Fibroblast of pulmonary artery (primary cell): ENCODE data around the gene PIK3CB.

Source experiments
- DNase-seq: peaks from one replicate; pipeline ENCODE4 v3.0.0-alpha.2; 2010; ENCODE audit warnings: low read depth
- H3K4me3 ChIP-seq: replicated peaks from 2 replicates; pipeline ENCODE4 v1.5.1; 2011; ENCODE audit warnings: low read depth, mild to moderate bottlenecking, control low read depth, low read length, moderate library complexity
- CTCF ChIP-seq: IDR thresholded peaks from 2 replicates; pipeline ENCODE4 v1.5.1; 2011; ENCODE audit warnings: mild to moderate bottlenecking, control low read depth, low read length, inconsistent platforms; ENCODE audit errors: missing control alignments

Gene PIK3CB

GRCh38 chr3:138782755-138783154, 52.0 kb downstream of the PIK3CB start:
- no peak for TF ChIP-seq CTCF
- H3K4me3 ChIP-seq: no peak overlapping the region
- DNase-seq: no peak

GRCh38 chr3:138781012-138781470, 53.7 kb downstream of the PIK3CB start:
- no peak for DNase-seq
- H3K4me3 ChIP-seq: no peak overlapping the region
- TF ChIP-seq CTCF: no peak

- TF ChIP-seq CTCF: no peak
- H3K4me3 ChIP-seq: no peak overlapping the region
- no peak for DNase-seq
These were observed 56.1 kb downstream of the PIK3CB start for GRCh38 chr3:138778643-138779042.

DNA sequence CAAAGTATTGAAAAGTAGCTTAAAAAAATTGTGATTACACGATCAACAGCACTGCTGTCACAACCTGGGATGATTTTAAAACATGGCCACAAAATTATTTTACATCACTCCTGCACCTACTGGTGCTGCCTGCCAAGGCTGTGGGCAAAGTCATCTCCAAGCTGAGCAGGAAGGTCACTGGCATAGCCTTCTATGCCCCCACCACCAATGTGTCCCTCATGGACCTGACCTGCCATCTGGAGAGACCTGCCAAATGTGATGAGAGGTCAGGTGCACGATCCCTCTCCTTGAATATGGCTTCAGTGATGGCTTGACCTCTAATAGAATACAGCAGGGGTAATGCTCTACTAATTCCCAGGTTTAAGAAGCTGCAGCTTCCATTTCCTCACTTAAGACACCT, 57.8 kb downstream of the PIK3CB start:
- H3K4me3 ChIP-seq: no peak overlapping the region
- no peak for TF ChIP-seq CTCF
- DNase-seq: no peak

DNA sequence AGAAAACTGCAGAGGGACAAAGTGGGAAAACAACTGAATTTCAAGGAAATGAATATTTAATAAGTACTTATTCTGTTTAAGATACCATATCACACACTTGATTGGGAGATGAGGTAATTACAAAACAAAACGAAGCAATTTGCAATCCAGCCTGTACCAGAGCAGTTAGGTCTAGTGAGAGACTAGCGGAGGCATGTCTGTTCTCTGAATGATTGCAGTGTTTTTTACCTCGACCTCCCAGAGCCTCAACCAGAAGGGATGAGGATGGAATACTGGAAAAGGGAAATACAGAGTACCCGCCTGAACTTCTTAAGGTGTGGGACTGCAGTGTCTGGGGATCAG, 59.5 kb downstream of the PIK3CB start:
- DNase-seq: no peak
- TF ChIP-seq CTCF: no peak
- no peak overlapping the region for H3K4me3 ChIP-seq

- no peak for TF ChIP-seq CTCF
- DNase-seq: peak; percentile 98
- H3K4me3 ChIP-seq: no peak overlapping the region
These were observed 60.0 kb downstream of the PIK3CB start for GRCh38 chr3:138774529-138775253.

- TF ChIP-seq CTCF: no peak
- no peak for DNase-seq
- no peak overlapping the region for H3K4me3 ChIP-seq
These were observed 63.1 kb downstream of the PIK3CB start for GRCh38 chr3:138771585-138771984.
